H1 (cell line): Measurements from ENCODE around the gene ZNF462. TPM values are rescaled to one million over a fixed set of nuclear protein-coding genes. Genes with fewer than 3 reads are reported as not detected.

Experiments used
- CTCF ChIA-PET: fragments of 300-600 bp; sonication (Branson Sonifier 250); formaldehyde crosslinking; loops from one replicate; lab custom pipeline; 2021; ENCODE audit not compliant: partially characterized antibody; lab: Charles Lee
- POLR2A ChIA-PET: fragments of 300-600 bp; sonication (Branson Sonifier 250); formaldehyde crosslinking; loops from one replicate; lab custom pipeline; 2021; ENCODE audit warnings: inconsistent platforms; ENCODE audit not compliant: partially characterized antibody; lab: Charles Lee
- DNase-seq, 2 experiments: peaks; one replicate each; pipeline versions ENCODE4 v3.0.0 to v3.0.0-alpha.2; 2010 to 2022; ENCODE audit warnings: low spot score in 2 of 2, low read depth in 1 of 2, mixed read lengths in 1 of 2
- FAIRE-seq: peaks from 2 replicates; lab custom pipeline; 2011; peaks lifted over from hg19 to GRCh38; lab: Jason Lieb, UNC
- H2AFZ ChIP-seq: 2 replicates; pipeline ENCODE4 v1.8.1; 2012; ENCODE audit warnings: low read length, inconsistent platforms
- H2AK5ac ChIP-seq: 2 replicates; pipeline ENCODE4 v1.6.1; 2013; ENCODE audit warnings: low read depth, low read length
- H2BK120ac ChIP-seq: replicated peaks from 2 replicates; pipeline ENCODE3; 2013; ENCODE audit warnings: low read depth, low read length, inconsistent platforms
- H2BK12ac ChIP-seq: 2 replicates; pipeline ENCODE4 v1.6.1; 2013; ENCODE audit warnings: low read depth, low read length
- H2BK15ac ChIP-seq: 2 replicates; pipeline ENCODE4 v1.6.1; 2013; ENCODE audit warnings: low read length
- H2BK20ac ChIP-seq: 2 replicates; pipeline ENCODE4 v1.6.1; 2013; ENCODE audit warnings: low read length
- H2BK5ac ChIP-seq: 2 replicates; pipeline ENCODE4 v1.6.1; 2013; ENCODE audit warnings: low read depth, low read length
- H3K14ac ChIP-seq: 2 replicates; pipeline ENCODE4 v1.6.1; 2013; ENCODE audit warnings: inconsistent platforms; ENCODE audit not compliant: insufficient read length
- H3K18ac ChIP-seq: 2 replicates; pipeline ENCODE4 v1.6.1; 2013; ENCODE audit warnings: low read length; ENCODE audit errors: extremely low read depth
- H3K23ac ChIP-seq: 2 replicates; pipeline ENCODE4 v1.6.1; 2013; ENCODE audit warnings: inconsistent platforms; ENCODE audit not compliant: insufficient read length
- H3K23me2 ChIP-seq: 2 replicates; pipeline ENCODE4 v1.6.1; 2013; ENCODE audit warnings: low read depth, low read length
- H3K27ac ChIP-seq: 2 replicates; pipeline ENCODE4 v1.6.1; 2011; ENCODE audit warnings: low read depth, low read length, inconsistent platforms
- H3K27me3 ChIP-seq, 4 experiments: replicated peaks in 1 of 4; 1 replicate in 1 of 4; 2 replicates in 3 of 4; pipeline versions ENCODE4 v1.6.1 to v1.8.1; 2011 to 2013; ENCODE audit warnings: low read length in 3 of 4, mild to moderate bottlenecking in 3 of 4, inconsistent platforms in 2 of 4, mixed read lengths in 2 of 4, moderate library complexity in 1 of 4; ENCODE audit not compliant: control insufficient read depth in 3 of 4, insufficient read depth in 3 of 4; ENCODE audit errors: extremely low read depth in 1 of 4
- H3K36me3 ChIP-seq, 4 experiments: 2 replicates each; pipeline versions ENCODE4 v1.6.1 to v1.8.1; 2011 to 2013; ENCODE audit warnings: mild to moderate bottlenecking in 4 of 4, low read length in 3 of 4, moderate library complexity in 2 of 4, control low read depth in 1 of 4, inconsistent platforms in 1 of 4; ENCODE audit not compliant: insufficient read depth in 4 of 4, control insufficient read depth in 2 of 4
- H3K4ac ChIP-seq: replicated peaks from 2 replicates; pipeline ENCODE3; 2013; ENCODE audit warnings: low read length, low read depth, mixed read lengths, inconsistent platforms; ENCODE audit not compliant: insufficient read length
- H3K4me1 ChIP-seq, 4 experiments: replicated peaks in 1 of 4; 1 replicate in 1 of 4; 2 replicates in 3 of 4; pipeline versions ENCODE4 v1.6.1 to v1.8.1; 2011 to 2013; ENCODE audit warnings: low read length in 3 of 4, inconsistent platforms in 2 of 4, mixed read lengths in 1 of 4; ENCODE audit not compliant: insufficient read depth in 4 of 4, control insufficient read depth in 3 of 4
- H3K4me2 ChIP-seq, 2 experiments: 2 replicates each; pipeline versions ENCODE4 v1.6.1 to v1.8.1; 2011 to 2013; ENCODE audit warnings: low read depth in 2 of 2, low read length in 2 of 2, control low read depth in 1 of 2, inconsistent platforms in 1 of 2, mild to moderate bottlenecking in 1 of 2; ENCODE audit not compliant: insufficient read depth in 1 of 2
- H3K4me3 ChIP-seq, 4 experiments: fragments of 200-600, 300-600 bp in 1 of 4; sonication (generic), shearing (Covaris generic), sonication (Bioruptor Twin) in 1 of 4; 2 replicates each; pipeline versions ENCODE4 v1.5.1 to v1.8.1; 2011 to 2016; ENCODE audit warnings: low read length in 4 of 4, low read depth in 3 of 4, control low read depth in 2 of 4, inconsistent platforms in 2 of 4, mild to moderate bottlenecking in 2 of 4, mixed read lengths in 1 of 4, moderate library complexity in 1 of 4; ENCODE audit not compliant: insufficient read depth in 2 of 4; ENCODE audit errors: extremely low read depth in 1 of 4
- H3K56ac ChIP-seq: replicated peaks from 2 replicates; pipeline ENCODE3; 2013; ENCODE audit warnings: low read depth, mild to moderate bottlenecking, mixed read lengths, low read length, inconsistent platforms; ENCODE audit not compliant: insufficient read length
- H3K79me1 ChIP-seq: 2 replicates; pipeline ENCODE4 v1.6.1; 2013; ENCODE audit warnings: low read depth, low read length, control low read depth
- H3K79me2 ChIP-seq, 2 experiments: 2 replicates each; pipeline versions ENCODE4 v1.6.1 to v1.8.1; 2012 to 2013; ENCODE audit warnings: low read length in 2 of 2, mild to moderate bottlenecking in 2 of 2, inconsistent platforms in 1 of 2; ENCODE audit not compliant: insufficient read depth in 2 of 2, control insufficient read depth in 1 of 2
- H3K9ac ChIP-seq, 4 experiments: replicated peaks in 1 of 4; 1 replicate in 1 of 4; 2 replicates in 3 of 4; pipeline versions ENCODE4 v1.6.1 to v1.8.1; 2011 to 2013; ENCODE audit warnings: low read depth in 3 of 4, low read length in 3 of 4, control low read depth in 2 of 4, mild to moderate bottlenecking in 2 of 4, moderate library complexity in 2 of 4, inconsistent platforms in 1 of 4; ENCODE audit errors: extremely low read depth in 1 of 4
- H3K9me3 ChIP-seq, 2 experiments: 2 replicates each; pipeline versions ENCODE4 v1.6.1 to v1.8.1; 2012 to 2013; ENCODE audit warnings: mild to moderate bottlenecking in 2 of 2, moderate library complexity in 2 of 2, control low read depth in 1 of 2, inconsistent platforms in 1 of 2, low read depth in 1 of 2, low read length in 1 of 2, mixed read lengths in 1 of 2; ENCODE audit not compliant: insufficient read depth in 2 of 2
- H4K20me1 ChIP-seq, 2 experiments: replicated peaks in 1 of 2; 2 replicates each; pipeline versions ENCODE3 to v1.8.1; 2011 to 2013; ENCODE audit warnings: inconsistent platforms in 2 of 2, low read length in 2 of 2, mild to moderate bottlenecking in 1 of 2; ENCODE audit not compliant: insufficient read depth in 2 of 2, control insufficient read depth in 1 of 2
- H4K5ac ChIP-seq: 2 replicates; pipeline ENCODE4 v1.6.1; 2013; ENCODE audit warnings: low read length, low read depth, mixed read lengths, inconsistent platforms; ENCODE audit not compliant: insufficient read length
- H4K8ac ChIP-seq: 2 replicates; pipeline ENCODE4 v1.8.0; 2013; ENCODE audit warnings: mild to moderate bottlenecking, moderate library complexity, low read length, inconsistent platforms; ENCODE audit not compliant: insufficient read depth; ENCODE audit errors: extremely low read depth
- H4K91ac ChIP-seq: replicated peaks from 2 replicates; pipeline ENCODE3; 2013; ENCODE audit warnings: low read length, mixed read lengths, inconsistent platforms; ENCODE audit not compliant: insufficient read length
- BACH1 ChIP-seq: IDR thresholded peaks from 2 replicates; pipeline ENCODE4 v1.6.1; 2012; ENCODE audit warnings: low read length, improper control_type of control experiment
- GABPA ChIP-seq: IDR thresholded peaks from 2 replicates; pipeline ENCODE4 v1.6.1; 2011; ENCODE audit warnings: mild to moderate bottlenecking, low read length, moderate library complexity, borderline replicate concordance; ENCODE audit not compliant: insufficient read depth
- KDM4A ChIP-seq: IDR thresholded peaks from one replicate; pipeline ENCODE4 v1.7.1; 2012; ENCODE audit warnings: low read depth, mild to moderate bottlenecking, moderate library complexity, low read length, inconsistent platforms; ENCODE audit not compliant: severe bottlenecking
- RAD21 ChIP-seq, 2 experiments: IDR thresholded peaks in 1 of 2; conservative IDR thresholded peaks in 1 of 2; 2 replicates each; pipeline ENCODE4 v1.6.1; 2011; ENCODE audit warnings: low read depth in 2 of 2, low read length in 2 of 2, improper control_type of control experiment in 1 of 2, inconsistent platforms in 1 of 2, mild to moderate bottlenecking in 1 of 2, moderate library complexity in 1 of 2
- SIRT6 ChIP-seq: IDR thresholded peaks from one replicate; pipeline ENCODE4 v1.7.1; 2012; ENCODE audit warnings: low read length, inconsistent platforms
- TCF12 ChIP-seq: IDR thresholded peaks from 2 replicates; pipeline ENCODE4 v1.6.1; 2011; ENCODE audit warnings: low read depth, mild to moderate bottlenecking, low read length
- WGBS, 2 experiments: shearing (Covaris generic) in 1 of 2; methylation state at CpG; one replicate each; pipeline versions ENCODE4 v1.1.6 to v1.1.7; 2013 to 2015; ENCODE audit warnings: low lambda C conversion rate in 2 of 2, mixed read lengths in 2 of 2, inconsistent platforms in 1 of 2, low coverage in 1 of 2, missing lambda C conversion rate in 1 of 2; ENCODE audit not compliant: insufficient replicate concordance in 2 of 2, insufficient coverage in 1 of 2, insufficient read length in 1 of 2; ENCODE audit errors: extremely low coverage in 1 of 2, missing lambda C conversion rate in 1 of 2; 5-methylcytosine and 5-hydroxymethylcytosine counted together
- polyA plus RNA-seq, 7 experiments: library from polyadenylated mRNA; depleted of rRNA in 3 of 7; stranded (reverse) in 5 of 7; unstranded in 2 of 7; fragments of >200 nt in 5 of 7; fragments of 200-250 nt in 2 of 7; gene quantifications; 1 replicate in 5 of 7; 2 replicates in 1 of 7; 4 replicates in 1 of 7; pipeline versions ENCODE4 v1.2.1 to v1.2.3, GENCODE V29; 2011 to 2013; ENCODE audit warnings: missing spikeins in 2 of 7, mixed read lengths in 2 of 7
- total RNA-seq: library from RNA; stranded (reverse); fragmentation: NEBNext Ultra II Directional; extraction: Animal tissue kit (Norgen Biotek cat#: 25700); gene quantifications from 2 replicates; pipeline ENCODE4 v1.2.1, GENCODE V29; 2021
- TF ChIP-seq, protein P1 (sequence below), 3 experiments: IDR thresholded peaks; 1 replicate in 2 of 3; 2 replicates in 1 of 3; pipeline versions ENCODE4 v1.5.1 to v1.6.1; 2011; ENCODE audit warnings: low read length in 3 of 3, mild to moderate bottlenecking in 3 of 3, inconsistent platforms in 2 of 3, low read depth in 1 of 3, moderate library complexity in 1 of 3; ENCODE audit not compliant: insufficient read depth in 1 of 3; ENCODE audit errors: control extremely low read depth in 1 of 3

ZNF462 gene
- total and polyA plus RNA-seq, 2 of the 8 experiments (the other 6 are each of a cell fraction or from before 2014, with no cell fraction given): 30.0 to 163 TPM

DNA sequence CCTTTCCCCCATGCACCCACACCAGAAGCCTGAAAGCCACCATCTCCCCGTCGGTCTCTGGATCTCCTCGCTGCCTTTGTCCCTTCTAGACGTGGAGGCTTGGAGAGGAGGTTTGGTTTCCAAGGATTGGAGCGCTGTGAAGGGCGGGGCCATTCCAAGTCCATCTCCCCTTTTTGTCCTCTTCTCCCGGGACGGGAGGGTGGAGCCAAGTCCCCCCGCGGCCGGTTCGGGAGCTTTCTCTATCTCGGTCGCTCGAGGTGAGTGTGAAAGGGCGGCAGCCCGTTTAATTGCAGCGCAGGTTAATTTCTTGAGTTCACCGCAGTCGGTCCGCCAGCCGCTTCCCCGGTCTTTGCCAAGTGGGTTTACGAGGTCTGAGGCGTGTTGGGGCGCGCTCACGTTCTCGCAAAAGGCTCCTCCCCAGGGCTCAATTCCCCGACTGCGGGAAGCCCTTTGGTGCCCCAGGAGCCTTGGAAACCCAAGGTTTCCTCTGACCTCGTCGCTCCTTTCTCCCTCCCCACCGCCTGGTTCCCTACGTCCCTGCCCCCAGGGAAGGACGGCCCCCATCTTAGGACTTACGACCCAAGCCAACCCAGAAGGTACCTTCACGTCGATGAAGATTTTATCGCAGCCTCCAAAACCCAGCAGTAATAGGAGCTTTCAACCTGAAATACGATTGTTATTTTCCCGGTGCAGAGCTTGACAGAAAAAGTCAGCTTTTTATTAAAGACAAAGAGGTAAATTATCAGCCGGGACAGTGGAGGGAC is 2.8 kb upstream of the ZNF462 start:
- peak overlapping the region; percentile 75; the same call in 1 of the 2 replicates for H4K8ac ChIP-seq
- H3K23me2 ChIP-seq: peaks cover 16% of the 10 kb centered on the region
- H3K9me3 ChIP-seq: no peaks in the 10 kb centered on the region
- peak overlapping the region; percentile 26 for H2BK120ac ChIP-seq
- peak overlapping the region; percentile 69 for H3K56ac ChIP-seq
- no peaks in the 10 kb centered on the region; a peak in 1 of 8 replicates for H3K36me3 ChIP-seq
- 0 out of 2 replicates have a peak overlapping the region, but pooled peaks have one; percentile 56 for H2AFZ ChIP-seq
- peak in 1 of 2 experiments; percentile 83 for DNase-seq
- CTCF ChIA-PET: interaction anchor here (1.1 to 1.6 kb wide), 2 partner anchors 10 to 62 kb away, joined by 3 read pairs; no protein-coding TSS in a partner anchor
- H3K18ac ChIP-seq: peak overlapping the region; percentile 99
- H3K79me1 ChIP-seq: no peaks in the 10 kb centered on the region
- H3K23ac ChIP-seq: no peak overlapping the region
- no peaks in the 10 kb centered on the region for H3K27me3 ChIP-seq
- peak overlapping the region; percentile 84 for H3K27ac ChIP-seq
- peak overlapping the region; percentile 80 to 94 for H3K4me2 ChIP-seq
- H3K4ac ChIP-seq: peak overlapping the region; percentile 63
- no peaks in the 10 kb centered on the region for H4K20me1 ChIP-seq
- peak overlapping the region; percentile 67; the same call in 1 of the 2 replicates for H2BK15ac ChIP-seq
- H3K14ac ChIP-seq: no peak overlapping the region
- peak overlapping the region; percentile 90 for H2BK12ac ChIP-seq
- H4K91ac ChIP-seq: peak overlapping the region; percentile 63
- WGBS, 2 experiments: 1% methylated on average over 37 of the region's 43 CpGs; no CpG with 5 or more reads in 1 of the 2 experiments
- peaks cover 11 to 58% of the 10 kb centered on the region in 2 experiments for H3K79me2 ChIP-seq
- H3K9ac ChIP-seq: peak overlapping the region; percentile 79 to 84 (median 81)
- POLR2A ChIA-PET: interaction anchor here (0.8 to 6.5 kb wide), 16 partner anchors 9 to 155 kb away, joined by 3 to 64 read pairs (median 4); no protein-coding TSS in a partner anchor
- H4K5ac ChIP-seq: peak overlapping the region; percentile 90
- H2BK20ac ChIP-seq: no peak overlapping the region
- peak overlapping the region; percentile 77 to 98 (median 87) for H3K4me3 ChIP-seq
- 0 out of 2 replicates have a peak overlapping the region, but pooled peaks have one; percentile 54 for H2AK5ac ChIP-seq
- H2BK5ac ChIP-seq: peak overlapping the region; percentile 98
- FAIRE-seq: peak; percentile 39
- H3K4me1 ChIP-seq: no peaks in the 10 kb centered on the region
- TF ChIP-seq KDM4A: no peak
- 0 out of 4 replicates have a peak, but pooled peaks of 1 of the 2 experiments have one; percentile 10 for TF ChIP-seq RAD21 (IDR thresholded peaks at IDR 0.05 in 1 of 2, conservative IDR thresholded peaks at IDR 0.05 in 1 of 2; ENCODE audit: low read depth in 2 of 2, low read length in 2 of 2)
- TF ChIP-seq SIRT6: no peak
- TF ChIP-seq BACH1: peak; percentile 79
- TF ChIP-seq, protein P1, sequence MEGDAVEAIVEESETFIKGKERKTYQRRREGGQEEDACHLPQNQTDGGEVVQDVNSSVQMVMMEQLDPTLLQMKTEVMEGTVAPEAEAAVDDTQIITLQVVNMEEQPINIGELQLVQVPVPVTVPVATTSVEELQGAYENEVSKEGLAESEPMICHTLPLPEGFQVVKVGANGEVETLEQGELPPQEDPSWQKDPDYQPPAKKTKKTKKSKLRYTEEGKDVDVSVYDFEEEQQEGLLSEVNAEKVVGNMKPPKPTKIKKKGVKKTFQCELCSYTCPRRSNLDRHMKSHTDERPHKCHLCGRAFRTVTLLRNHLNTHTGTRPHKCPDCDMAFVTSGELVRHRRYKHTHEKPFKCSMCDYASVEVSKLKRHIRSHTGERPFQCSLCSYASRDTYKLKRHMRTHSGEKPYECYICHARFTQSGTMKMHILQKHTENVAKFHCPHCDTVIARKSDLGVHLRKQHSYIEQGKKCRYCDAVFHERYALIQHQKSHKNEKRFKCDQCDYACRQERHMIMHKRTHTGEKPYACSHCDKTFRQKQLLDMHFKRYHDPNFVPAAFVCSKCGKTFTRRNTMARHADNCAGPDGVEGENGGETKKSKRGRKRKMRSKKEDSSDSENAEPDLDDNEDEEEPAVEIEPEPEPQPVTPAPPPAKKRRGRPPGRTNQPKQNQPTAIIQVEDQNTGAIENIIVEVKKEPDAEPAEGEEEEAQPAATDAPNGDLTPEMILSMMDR (IDR thresholded peaks at IDR 0.05; ENCODE audit: control extremely low read depth in 1 of 3, insufficient read depth in 1 of 3, low read depth in 1 of 3, low read length in 3 of 3): no peak
- no peak for TF ChIP-seq GABPA
- TF ChIP-seq TCF12: no peak
